AG09309 (cell line): Measurements from ENCODE around the gene HOXB8.

Source experiments
- DNase-seq: peaks from one replicate; pipeline ENCODE4 v3.0.0-alpha.2; 2010; ENCODE audit warnings: low read depth
- H3K4me3 ChIP-seq: 2 replicates; pipeline ENCODE4 v1.5.1; 2011; ENCODE audit warnings: mild to moderate bottlenecking, low read depth, low read length, moderate library complexity; ENCODE audit not compliant: control insufficient read depth
- TF ChIP-seq, protein P1 (sequence below): IDR thresholded peaks from 2 replicates; pipeline ENCODE4 v1.5.1; 2011; ENCODE audit warnings: mild to moderate bottlenecking, low read depth, low read length, inconsistent platforms; ENCODE audit not compliant: insufficient read depth, control insufficient read depth; ENCODE audit errors: missing control alignments

HOXB8 gene

DNA sequence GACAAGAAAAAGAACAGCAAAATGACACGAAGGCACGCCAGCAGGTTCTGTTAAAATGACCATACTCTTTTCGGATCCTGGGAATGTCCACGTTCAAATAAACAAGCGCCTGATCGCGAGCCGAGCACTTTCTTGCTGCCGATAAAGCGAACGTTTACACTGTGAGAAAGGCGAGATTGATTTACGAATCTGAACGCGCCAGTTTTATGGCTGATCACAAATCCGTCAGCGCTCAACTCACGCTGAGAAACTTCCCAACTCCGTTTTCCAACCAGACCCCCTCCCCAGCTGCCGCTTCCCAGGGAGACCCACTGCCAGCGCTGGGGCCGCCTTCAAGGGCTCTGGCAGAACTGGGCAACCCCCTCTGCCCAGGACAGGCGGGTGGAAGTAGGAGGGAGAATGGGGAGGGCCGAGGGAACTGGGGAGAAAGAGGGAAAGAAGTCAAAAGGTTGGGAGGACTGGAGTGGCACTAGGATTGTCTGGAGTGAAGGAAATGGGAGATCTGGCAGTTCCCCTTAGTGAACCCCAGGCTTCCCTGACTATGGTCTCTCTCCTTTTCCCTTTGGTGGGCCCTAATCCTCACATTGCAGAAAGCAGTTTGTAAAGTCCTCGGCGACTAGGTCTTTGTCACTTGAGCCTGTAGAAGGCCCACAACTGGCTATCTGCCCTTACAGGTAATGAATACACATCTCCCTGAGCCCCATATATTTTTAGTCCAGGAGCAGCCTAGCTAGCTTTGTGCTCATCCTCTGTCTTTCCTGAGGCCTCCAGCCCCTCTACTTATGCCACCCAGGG, 43.9 kb downstream of the HOXB8 start:
- DNase-seq, result no peak
- TF ChIP-seq, protein P1, sequence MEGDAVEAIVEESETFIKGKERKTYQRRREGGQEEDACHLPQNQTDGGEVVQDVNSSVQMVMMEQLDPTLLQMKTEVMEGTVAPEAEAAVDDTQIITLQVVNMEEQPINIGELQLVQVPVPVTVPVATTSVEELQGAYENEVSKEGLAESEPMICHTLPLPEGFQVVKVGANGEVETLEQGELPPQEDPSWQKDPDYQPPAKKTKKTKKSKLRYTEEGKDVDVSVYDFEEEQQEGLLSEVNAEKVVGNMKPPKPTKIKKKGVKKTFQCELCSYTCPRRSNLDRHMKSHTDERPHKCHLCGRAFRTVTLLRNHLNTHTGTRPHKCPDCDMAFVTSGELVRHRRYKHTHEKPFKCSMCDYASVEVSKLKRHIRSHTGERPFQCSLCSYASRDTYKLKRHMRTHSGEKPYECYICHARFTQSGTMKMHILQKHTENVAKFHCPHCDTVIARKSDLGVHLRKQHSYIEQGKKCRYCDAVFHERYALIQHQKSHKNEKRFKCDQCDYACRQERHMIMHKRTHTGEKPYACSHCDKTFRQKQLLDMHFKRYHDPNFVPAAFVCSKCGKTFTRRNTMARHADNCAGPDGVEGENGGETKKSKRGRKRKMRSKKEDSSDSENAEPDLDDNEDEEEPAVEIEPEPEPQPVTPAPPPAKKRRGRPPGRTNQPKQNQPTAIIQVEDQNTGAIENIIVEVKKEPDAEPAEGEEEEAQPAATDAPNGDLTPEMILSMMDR, result no peak
- H3K4me3 ChIP-seq, result no peak overlapping the region

- no peak overlapping the region for H3K4me3 ChIP-seq
- no peak for DNase-seq
- TF ChIP-seq, protein P1, result no peak
These were observed 44.6 kb downstream of the HOXB8 start for GRCh38 chr17:48570325-48571023.

DNA sequence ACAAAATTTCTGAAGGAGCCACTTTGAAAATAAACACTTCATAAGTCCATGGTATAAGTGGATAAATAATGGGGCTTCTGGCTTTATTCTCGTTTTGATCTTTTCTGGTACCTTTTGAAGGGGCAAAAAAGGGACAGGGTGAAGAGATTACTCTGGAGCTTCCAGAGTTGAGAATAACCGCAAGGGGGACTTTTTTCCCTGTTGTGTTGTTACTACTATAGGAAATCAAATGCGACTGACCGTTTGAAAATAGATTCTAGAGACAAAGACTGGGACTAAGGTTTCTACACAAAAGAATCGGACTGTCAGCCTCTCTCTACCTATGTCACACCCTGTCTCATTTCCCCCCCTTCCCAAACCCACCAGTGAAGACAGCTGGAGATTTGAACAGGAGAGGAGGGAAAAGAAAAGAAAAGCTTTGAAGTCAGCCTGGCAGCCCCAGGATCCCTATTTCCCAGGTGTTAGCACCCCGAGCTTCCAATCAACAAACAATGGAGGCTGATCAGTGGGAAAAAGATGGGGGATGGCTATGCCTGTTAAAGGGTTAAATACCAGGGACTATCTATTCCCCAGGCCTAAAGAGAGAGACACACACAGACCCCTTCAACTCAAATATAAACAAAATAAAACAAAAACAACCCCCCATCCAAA, 45.3 kb downstream of the HOXB8 start:
- DNase-seq, result no peak
- TF ChIP-seq, protein P1, result no peak

DNA sequence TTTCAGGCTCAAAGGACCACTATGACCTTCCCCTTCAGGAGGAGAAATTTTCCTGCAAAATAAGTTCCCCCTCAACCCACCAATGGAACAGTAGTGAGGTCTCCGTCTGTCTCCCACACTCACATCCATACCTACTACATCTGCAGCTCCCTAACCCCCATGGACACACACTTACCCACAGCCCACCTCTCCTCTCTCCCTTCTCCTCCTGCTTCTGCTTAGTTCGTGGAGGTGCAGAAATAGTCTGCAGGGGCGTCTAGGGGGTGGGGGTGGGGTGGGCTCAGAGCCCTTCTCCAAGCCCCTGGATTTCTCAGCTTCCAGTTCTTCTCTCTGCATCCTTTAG, 45.9 kb downstream of the HOXB8 start:
- H3K4me3 ChIP-seq, result no peak overlapping the region
- TF ChIP-seq, protein P1, result no peak
- no peak for DNase-seq

More for the DNA sequence above, 45.3 kb downstream of the HOXB8 start:
- no peak overlapping the region for H3K4me3 ChIP-seq

DNA sequence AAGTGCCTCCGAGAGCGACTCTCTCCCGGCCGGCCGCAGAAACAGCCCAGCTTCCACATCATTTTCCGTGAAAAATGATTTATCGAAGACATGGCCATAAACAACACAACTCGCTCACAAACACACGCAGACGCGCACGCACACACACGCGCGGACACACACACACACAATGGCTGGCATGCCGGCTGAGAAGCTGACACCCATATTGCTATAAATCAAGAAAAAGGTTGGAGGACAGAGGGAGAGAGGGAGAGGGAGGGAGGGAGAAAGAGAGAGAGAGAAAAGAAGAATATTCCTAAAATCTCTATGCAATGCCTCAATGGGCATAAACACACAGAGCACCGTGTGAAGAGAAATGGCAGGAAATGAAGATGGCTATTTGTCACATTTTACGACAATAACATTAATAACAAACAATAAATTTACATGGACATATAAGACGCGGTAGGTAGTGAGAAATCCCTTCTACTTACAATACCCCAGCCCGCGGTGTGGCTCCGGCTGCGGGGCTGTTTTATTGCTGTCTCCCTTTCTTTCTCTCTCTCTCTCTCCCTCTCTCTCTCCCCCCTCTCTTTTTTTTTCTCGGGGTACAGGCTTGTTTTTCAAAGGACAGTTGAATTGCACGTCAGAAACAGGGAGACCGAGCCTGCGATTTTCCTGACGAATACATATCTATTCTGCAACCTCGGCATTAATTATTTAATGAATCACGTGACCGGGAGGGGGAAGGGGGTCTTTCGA, 46.4 kb downstream of the HOXB8 start:
- DNase-seq, result no peak

More for the DNA sequence above, 46.4 kb downstream of the HOXB8 start:
- TF ChIP-seq, protein P1, result no peak
- no peak overlapping the region for H3K4me3 ChIP-seq
